Osteoblast (primary cell): Measurements from ENCODE around the gene CFAP77. TPM values are rescaled to one million over a fixed set of nuclear protein-coding genes. Genes with fewer than 3 reads are reported as not detected.
A peak's percentile ranks its signal among the peaks of the same experiment; 100 is the strongest.

Experiments
- DNase-seq: peaks from one replicate; pipeline ENCODE4 v3.0.0; 2011; ENCODE audit warnings: low spot score, mixed read lengths; ENCODE audit not compliant: insufficient read length; ENCODE audit errors: missing footprints
- H2AFZ ChIP-seq: 2 replicates; pipeline ENCODE4 v1.6.0; 2011; ENCODE audit warnings: mild to moderate bottlenecking, low read length
- H3K27ac ChIP-seq: 2 replicates; pipeline ENCODE4 v1.5.1; 2011; ENCODE audit warnings: mild to moderate bottlenecking, low read depth, low read length, moderate library complexity
- H3K27me3 ChIP-seq: 2 replicates; pipeline ENCODE4 v1.6.0; 2012; ENCODE audit warnings: mild to moderate bottlenecking, control low read depth, inconsistent platforms, low read length, moderate library complexity; ENCODE audit not compliant: insufficient read depth
- H3K36me3 ChIP-seq: 2 replicates; pipeline ENCODE4 v1.5.1; 2011; ENCODE audit warnings: mild to moderate bottlenecking, low read length, control low read depth, moderate library complexity; ENCODE audit not compliant: insufficient read depth
- H3K4me1 ChIP-seq: 2 replicates; pipeline ENCODE4 v1.5.1; 2011; ENCODE audit warnings: mild to moderate bottlenecking, low read length, control low read depth, moderate library complexity; ENCODE audit not compliant: insufficient read depth
- H3K4me2 ChIP-seq: 2 replicates; pipeline ENCODE4 v1.6.0; 2011; ENCODE audit warnings: mild to moderate bottlenecking, low read length; ENCODE audit not compliant: insufficient read depth
- H3K4me3 ChIP-seq: fragments of 200-600 bp; sonication (generic); 3 replicates; pipeline ENCODE4 v1.5.1; 2012; ENCODE audit warnings: mild to moderate bottlenecking, low read length, inconsistent platforms; ENCODE audit not compliant: insufficient read depth
- H3K79me2 ChIP-seq: 2 replicates; pipeline ENCODE4 v1.6.0; 2012; ENCODE audit warnings: mild to moderate bottlenecking, low read length, control low read depth, inconsistent platforms; ENCODE audit not compliant: insufficient read depth
- H3K9me3 ChIP-seq: 2 replicates; pipeline ENCODE4 v1.5.1; 2011; ENCODE audit warnings: low read depth, low read length, control low read depth
- H4K20me1 ChIP-seq: 2 replicates; pipeline ENCODE4 v1.6.0; 2012; ENCODE audit warnings: mild to moderate bottlenecking, low read length, control low read depth; ENCODE audit not compliant: insufficient read depth
- CTCF ChIP-seq: IDR thresholded peaks from 2 replicates; pipeline ENCODE4 v1.5.1; 2011; ENCODE audit warnings: mild to moderate bottlenecking, low read depth, low read length, moderate library complexity; ENCODE audit errors: extremely low read depth
- total RNA-seq: library from RNA; depleted of rRNA; stranded (reverse); fragments of >200 nt; gene quantifications from 2 replicates; pipeline ENCODE4 v1.2.3, GENCODE V29; 2012

Gene CFAP77
- total RNA-seq, 1 donor = 0.36 TPM

GRCh38 chr9:132408521-132408920 is 1.5 kb upstream of the CFAP77 start:
- no peak for DNase-seq
- H3K27me3 ChIP-seq = peaks cover 36% of the 10 kb centered on the region
- no peak overlapping the region for H3K27ac ChIP-seq
- TF ChIP-seq CTCF = no peak
- H3K4me3 ChIP-seq = no peak overlapping the region
- peaks cover 25% of the 10 kb centered on the region for H3K79me2 ChIP-seq
- no peaks in the 10 kb centered on the region for H3K9me3 ChIP-seq
- no peaks in the 10 kb centered on the region for H4K20me1 ChIP-seq
- peaks cover 25% of the 10 kb centered on the region for H3K4me1 ChIP-seq
- H2AFZ ChIP-seq = no peak overlapping the region
- H3K36me3 ChIP-seq = no peaks in the 10 kb centered on the region
- H3K4me2 ChIP-seq = no peak overlapping the region

GRCh38 chr9:132410642-132411041 is 631 bp downstream of the CFAP77 start:
- Histone ChIP-seq H3K27me3 (peaks cover 57% of the 10 kb centered on the region), H2AFZ (peak overlapping the region; percentile 85), H4K20me1 (no peaks in the 10 kb centered on the region), H3K4me2 (peak overlapping the region; percentile 81), H3K4me1 (peaks cover 23% of the 10 kb centered on the region), H3K79me2 (peaks cover 10% of the 10 kb centered on the region), H3K36me3 (no peaks in the 10 kb centered on the region), H3K4me3 (peak overlapping the region; percentile 69), H3K9me3 (no peaks in the 10 kb centered on the region), H3K27ac (no peak overlapping the region)
- no peak for TF ChIP-seq CTCF
- DNase-seq = no peak

- Histone ChIP-seq H3K27ac (no peak overlapping the region), H3K9me3 (no peaks in the 10 kb centered on the region), H2AFZ (no peak overlapping the region), H3K36me3 (no peaks in the 10 kb centered on the region), H3K4me1 (peaks cover 18% of the 10 kb centered on the region), H3K4me2 (peak overlapping the region; percentile 81), H3K27me3 (peaks cover 62% of the 10 kb centered on the region), H4K20me1 (no peaks in the 10 kb centered on the region), H3K4me3 (no peak overlapping the region), H3K79me2 (peaks cover 5% of the 10 kb centered on the region)
- no peak for DNase-seq
- peak; percentile 56 for TF ChIP-seq CTCF
Observed at GRCh38 chr9:132411091-132411508, 1.1 kb downstream of the CFAP77 start.

GRCh38 chr9:132412089-132412488 is 2.1 kb downstream of the CFAP77 start:
- no peaks in the 10 kb centered on the region for H3K36me3 ChIP-seq
- peaks cover 15% of the 10 kb centered on the region for H3K4me1 ChIP-seq
- no peak overlapping the region for H3K27ac ChIP-seq
- no peak overlapping the region for H2AFZ ChIP-seq
- no peaks in the 10 kb centered on the region for H4K20me1 ChIP-seq
- peak; percentile 77 for DNase-seq
- H3K4me3 ChIP-seq = no peak overlapping the region
- no peaks in the 10 kb centered on the region for H3K9me3 ChIP-seq
- H3K4me2 ChIP-seq = no peak overlapping the region
- TF ChIP-seq CTCF = peak; percentile 72
- H3K79me2 ChIP-seq = no peaks in the 10 kb centered on the region
- H3K27me3 ChIP-seq = peaks cover 62% of the 10 kb centered on the region
